Coronary artery (tissue), 2 donors: ENCODE results near the gene ZNF780B.
A peak's percentile ranks its signal among the peaks of the same experiment; 100 is the strongest.

Experiments used
- DNase-seq: peaks from one replicate; pipeline ENCODE4 v3.0.0-alpha.2; 2017; ENCODE audit warnings: low spot score
- H3K27ac ChIP-seq, 2 donors: fragments of 200-600 bp; sonication (generic); one replicate each; pipeline ENCODE4 v1.5.1; 2016 to 2019
- H3K4me3 ChIP-seq: fragments of 200-600 bp; sonication (generic); 2 replicates; pipeline ENCODE4 v1.5.1; 2016; ENCODE audit warnings: mild to moderate bottlenecking, moderate library complexity
- TF ChIP-seq, protein P1 (sequence below): fragments of 200-600 bp; sonication (generic); IDR thresholded peaks from one replicate; pipeline ENCODE4 v1.5.1; 2019; ENCODE audit warnings: antibody characterized with exemption

The ZNF780B gene

DNA sequence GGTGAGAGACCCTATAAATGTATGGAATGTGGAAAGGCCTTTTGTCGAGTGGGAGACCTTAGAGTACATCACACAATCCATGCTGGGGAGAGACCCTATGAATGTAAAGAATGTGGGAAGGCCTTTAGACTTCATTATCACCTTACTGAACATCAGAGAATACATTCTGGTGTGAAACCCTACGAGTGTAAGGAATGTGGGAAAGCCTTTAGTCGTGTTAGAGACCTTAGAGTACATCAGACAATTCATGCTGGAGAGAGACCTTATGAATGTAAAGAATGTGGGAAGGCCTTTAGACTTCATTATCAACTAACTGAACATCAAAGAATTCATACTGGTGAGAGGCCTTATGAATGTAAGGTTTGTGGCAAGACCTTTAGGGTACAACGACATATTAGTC is 42.0 kb downstream of the ZNF780B start:
- TF ChIP-seq, protein P1, sequence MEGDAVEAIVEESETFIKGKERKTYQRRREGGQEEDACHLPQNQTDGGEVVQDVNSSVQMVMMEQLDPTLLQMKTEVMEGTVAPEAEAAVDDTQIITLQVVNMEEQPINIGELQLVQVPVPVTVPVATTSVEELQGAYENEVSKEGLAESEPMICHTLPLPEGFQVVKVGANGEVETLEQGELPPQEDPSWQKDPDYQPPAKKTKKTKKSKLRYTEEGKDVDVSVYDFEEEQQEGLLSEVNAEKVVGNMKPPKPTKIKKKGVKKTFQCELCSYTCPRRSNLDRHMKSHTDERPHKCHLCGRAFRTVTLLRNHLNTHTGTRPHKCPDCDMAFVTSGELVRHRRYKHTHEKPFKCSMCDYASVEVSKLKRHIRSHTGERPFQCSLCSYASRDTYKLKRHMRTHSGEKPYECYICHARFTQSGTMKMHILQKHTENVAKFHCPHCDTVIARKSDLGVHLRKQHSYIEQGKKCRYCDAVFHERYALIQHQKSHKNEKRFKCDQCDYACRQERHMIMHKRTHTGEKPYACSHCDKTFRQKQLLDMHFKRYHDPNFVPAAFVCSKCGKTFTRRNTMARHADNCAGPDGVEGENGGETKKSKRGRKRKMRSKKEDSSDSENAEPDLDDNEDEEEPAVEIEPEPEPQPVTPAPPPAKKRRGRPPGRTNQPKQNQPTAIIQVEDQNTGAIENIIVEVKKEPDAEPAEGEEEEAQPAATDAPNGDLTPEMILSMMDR = no peak
- DNase-seq = no peak
- no peak overlapping the region for H3K27ac ChIP-seq
- H3K4me3 ChIP-seq = peak overlapping the region; percentile 8

DNA sequence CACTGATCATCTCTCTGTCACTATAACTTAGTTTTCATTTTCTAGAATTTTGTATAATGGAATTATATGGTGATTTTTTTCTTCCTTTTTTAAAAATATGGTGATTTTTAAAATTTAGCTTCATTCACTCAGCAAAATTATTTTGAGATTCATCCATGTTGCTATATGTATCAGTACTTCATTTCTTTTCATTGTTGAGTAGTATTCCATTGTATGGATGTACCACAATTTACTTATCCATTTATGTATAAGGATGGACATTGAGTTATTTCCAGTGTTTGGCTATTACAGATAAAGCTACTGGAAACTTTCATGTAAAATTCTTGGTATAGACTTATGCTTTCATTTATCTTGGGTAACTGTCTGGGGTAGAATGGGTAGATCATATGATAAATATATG is 46.4 kb downstream of the ZNF780B start:
- H3K4me3 ChIP-seq = no peak overlapping the region
- TF ChIP-seq, protein P1 = no peak
- no peak overlapping the region for H3K27ac ChIP-seq
- DNase-seq = no peak

GRCh38 chr19:40006273-40006691 is 49.7 kb downstream of the ZNF780B start:
- Histone ChIP-seq H3K27ac (no peak overlapping the region), H3K4me3 (no peak overlapping the region)
- DNase-seq = no peak
- TF ChIP-seq, protein P1 = no peak

GRCh38 chr19:40005691-40006272 is 50.2 kb downstream of the ZNF780B start:
- TF ChIP-seq, protein P1 = no peak
- Histone ChIP-seq H3K4me3 (no peak overlapping the region), H3K27ac (no peak overlapping the region)
- DNase-seq = no peak

GRCh38 chr19:39998501-39998900 is 57.5 kb downstream of the ZNF780B start:
- Histone ChIP-seq H3K4me3 (no peak overlapping the region), H3K27ac (no peak overlapping the region)
- TF ChIP-seq, protein P1 = no peak
- no peak for DNase-seq

DNA sequence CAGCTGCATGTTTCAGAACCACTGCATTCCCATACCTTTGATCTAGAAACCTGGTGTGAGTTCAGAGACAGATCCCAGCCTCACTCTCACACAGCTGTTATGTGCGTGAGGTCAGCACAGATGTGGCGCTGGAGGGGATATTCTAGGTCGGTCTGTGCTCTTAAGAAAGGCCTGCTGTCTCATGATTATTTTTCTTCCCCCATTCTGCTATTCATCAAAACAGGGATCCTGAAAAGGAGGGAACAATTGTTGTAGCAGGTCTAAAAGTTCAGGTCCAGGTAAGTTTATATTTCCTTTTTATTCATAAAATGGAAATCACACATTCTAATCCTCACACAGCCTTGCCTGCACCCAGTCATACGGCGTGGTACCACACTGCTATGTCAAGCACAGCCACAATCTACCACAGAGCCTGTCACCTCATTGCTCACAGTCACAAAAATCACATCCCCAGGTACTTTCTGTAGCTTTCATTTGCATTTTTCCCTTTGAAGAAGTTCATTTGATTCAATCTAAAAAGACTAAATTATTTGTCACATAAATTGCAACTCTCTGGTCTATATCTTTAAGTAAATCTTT is 58.3 kb downstream of the ZNF780B start:
- no peak for DNase-seq
- Histone ChIP-seq H3K4me3 (peak overlapping the region; percentile 81), H3K27ac (peak overlapping the region; percentile 71 to 93)
- TF ChIP-seq, protein P1 = no peak
